Measurements from ENCODE around the gene LRRTM2.

Gene LRRTM2

DNA sequence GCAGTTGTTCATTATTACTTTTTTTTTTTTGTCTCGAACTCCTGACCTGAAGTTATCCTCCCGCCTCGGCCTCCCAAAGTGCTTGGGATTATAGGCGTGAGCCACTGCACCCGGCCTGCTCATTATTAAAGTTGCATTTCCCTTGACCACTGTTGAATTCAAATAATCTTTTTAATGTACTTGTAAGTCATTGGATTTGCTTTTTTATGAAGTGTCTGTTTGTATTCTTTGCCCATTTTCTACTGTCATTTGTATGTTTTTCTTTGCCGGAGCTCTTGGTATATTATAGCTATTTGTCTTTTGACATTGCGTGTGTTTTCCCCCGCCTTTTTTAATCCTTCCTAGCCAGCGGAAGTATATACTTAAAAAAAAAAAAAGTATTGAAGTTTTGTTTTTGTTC lies 22.0 kb downstream of the LRRTM2 start:
- Histone ChIP-seq H3K27ac (ENCODE audit: low read length) (no peak overlapping the region), H3K27me3 (ENCODE audit: insufficient read depth, low read length, poor library complexity) (no peaks in the 10 kb centered on the region), H3K9ac (ENCODE audit: low read depth, low read length) (no peak overlapping the region), H3K36me3 (ENCODE audit: insufficient read depth, low read length) (no peaks in the 10 kb centered on the region), H2AFZ (ENCODE audit: low read depth, low read length) (no peak overlapping the region), H3K4me3 (ENCODE audit: low read depth in 1 of 2, low read length in 2 of 2) (no peak overlapping the region), H3K4me1 (ENCODE audit: insufficient read depth, low read length) (peaks cover 8% of the 10 kb centered on the region; the same call in 1 of the 2 replicates), H3K79me2 (ENCODE audit: insufficient read depth, low read length) (no peaks in the 10 kb centered on the region), H3K9me3 (ENCODE audit: insufficient read depth, low read length, severe bottlenecking) (no peaks in the 10 kb centered on the region), H4K20me1 (ENCODE audit: insufficient read depth, low read length) (no peaks in the 10 kb centered on the region), H3K4me2 (ENCODE audit: insufficient read depth, low read length) (no peak overlapping the region)
- ATAC-seq (ENCODE audit: insufficient read depth, low read depth) = no peak
- no peak for DNase-seq
- no peak for TF ChIP-seq EZH2 (IDR thresholded peaks at IDR 0.05; ENCODE audit: borderline replicate concordance, low read depth, low read length, severe bottlenecking)
- TF ChIP-seq, protein P1, sequence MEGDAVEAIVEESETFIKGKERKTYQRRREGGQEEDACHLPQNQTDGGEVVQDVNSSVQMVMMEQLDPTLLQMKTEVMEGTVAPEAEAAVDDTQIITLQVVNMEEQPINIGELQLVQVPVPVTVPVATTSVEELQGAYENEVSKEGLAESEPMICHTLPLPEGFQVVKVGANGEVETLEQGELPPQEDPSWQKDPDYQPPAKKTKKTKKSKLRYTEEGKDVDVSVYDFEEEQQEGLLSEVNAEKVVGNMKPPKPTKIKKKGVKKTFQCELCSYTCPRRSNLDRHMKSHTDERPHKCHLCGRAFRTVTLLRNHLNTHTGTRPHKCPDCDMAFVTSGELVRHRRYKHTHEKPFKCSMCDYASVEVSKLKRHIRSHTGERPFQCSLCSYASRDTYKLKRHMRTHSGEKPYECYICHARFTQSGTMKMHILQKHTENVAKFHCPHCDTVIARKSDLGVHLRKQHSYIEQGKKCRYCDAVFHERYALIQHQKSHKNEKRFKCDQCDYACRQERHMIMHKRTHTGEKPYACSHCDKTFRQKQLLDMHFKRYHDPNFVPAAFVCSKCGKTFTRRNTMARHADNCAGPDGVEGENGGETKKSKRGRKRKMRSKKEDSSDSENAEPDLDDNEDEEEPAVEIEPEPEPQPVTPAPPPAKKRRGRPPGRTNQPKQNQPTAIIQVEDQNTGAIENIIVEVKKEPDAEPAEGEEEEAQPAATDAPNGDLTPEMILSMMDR (IDR thresholded peaks at IDR 0.05; ENCODE audit: borderline replicate concordance, extremely low read depth, low read length, poor library complexity, severe bottlenecking) = no peak

DNA sequence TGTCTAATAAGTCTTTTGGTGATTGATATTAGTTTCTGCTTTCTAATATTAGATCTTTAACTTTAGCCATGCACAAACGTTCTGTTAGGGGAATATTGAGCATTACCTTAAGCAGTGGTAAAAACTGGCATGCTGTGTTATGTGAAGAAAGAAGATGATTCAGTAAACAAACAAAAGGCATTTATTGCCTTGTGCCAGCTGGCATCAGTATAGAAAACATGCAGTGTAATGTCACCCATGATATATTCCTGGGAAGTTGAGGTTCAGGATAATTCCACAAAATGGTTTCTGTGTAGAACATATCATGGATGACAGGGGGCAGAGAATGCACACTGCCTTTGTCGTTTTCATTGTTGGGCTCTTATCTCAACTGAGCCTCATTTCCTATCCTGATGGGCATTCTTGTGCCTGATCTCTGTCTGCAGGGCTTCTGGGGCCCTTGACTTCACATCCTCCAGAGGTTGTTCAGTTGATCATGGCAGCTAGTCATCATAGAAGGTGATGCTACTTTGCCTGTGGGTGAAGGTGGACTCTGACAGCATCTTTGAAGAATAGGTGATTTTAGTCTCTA lies 24.2 kb downstream of the LRRTM2 start:
- H4K20me1 ChIP-seq (ENCODE audit: insufficient read depth, low read length) = no peaks in the 10 kb centered on the region
- H3K27ac ChIP-seq (ENCODE audit: low read length) = no peak overlapping the region
- TF ChIP-seq, protein P1 (IDR thresholded peaks at IDR 0.05; ENCODE audit: borderline replicate concordance, extremely low read depth, low read length, poor library complexity, severe bottlenecking) = no peak
- no peak for TF ChIP-seq EZH2 (IDR thresholded peaks at IDR 0.05; ENCODE audit: borderline replicate concordance, low read depth, low read length, severe bottlenecking)
- H3K9me3 ChIP-seq (ENCODE audit: insufficient read depth, low read length, severe bottlenecking) = no peaks in the 10 kb centered on the region
- H3K27me3 ChIP-seq (ENCODE audit: insufficient read depth, low read length, poor library complexity) = no peaks in the 10 kb centered on the region
- H3K79me2 ChIP-seq (ENCODE audit: insufficient read depth, low read length) = no peaks in the 10 kb centered on the region
- no peaks in the 10 kb centered on the region for H3K36me3 ChIP-seq (ENCODE audit: insufficient read depth, low read length)
- no peak overlapping the region for H2AFZ ChIP-seq (ENCODE audit: low read depth, low read length)
- no peak overlapping the region for H3K4me2 ChIP-seq (ENCODE audit: insufficient read depth, low read length)
- peaks cover 8% of the 10 kb centered on the region; the same call in 1 of the 2 replicates for H3K4me1 ChIP-seq (ENCODE audit: insufficient read depth, low read length)
- H3K4me3 ChIP-seq (ENCODE audit: low read depth in 1 of 2, low read length in 2 of 2) = no peak overlapping the region
- ATAC-seq (ENCODE audit: insufficient read depth, low read depth) (no peak), DNase-seq (no peak)
- H3K9ac ChIP-seq (ENCODE audit: low read depth, low read length) = no peak overlapping the region

DNA sequence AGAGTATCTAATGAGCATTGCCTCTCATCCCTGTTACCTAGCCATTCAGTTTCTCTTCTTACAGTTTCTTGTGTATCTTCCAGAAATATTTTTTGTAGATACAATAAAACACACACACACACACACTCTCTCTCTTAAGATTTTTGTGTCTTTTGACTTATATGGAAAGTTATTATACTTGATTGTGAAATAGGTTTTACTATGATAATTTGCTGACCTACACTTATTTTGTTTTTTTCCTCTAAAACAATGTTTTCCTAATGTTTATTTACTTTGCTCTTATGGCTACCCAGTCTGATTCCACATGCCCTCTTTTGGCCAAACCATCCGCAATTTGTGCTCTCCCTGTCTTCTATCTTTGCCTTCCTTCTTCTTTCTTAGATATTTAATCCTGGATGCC lies 25.3 kb downstream of the LRRTM2 start:
- no peaks in the 10 kb centered on the region for H3K79me2 ChIP-seq (ENCODE audit: insufficient read depth, low read length)

More for the DNA sequence above, 25.3 kb downstream of the LRRTM2 start:
- Histone ChIP-seq H3K4me1 (ENCODE audit: insufficient read depth, low read length) (peaks cover 8% of the 10 kb centered on the region; the same call in 1 of the 2 replicates), H3K4me2 (ENCODE audit: insufficient read depth, low read length) (no peak overlapping the region), H2AFZ (ENCODE audit: low read depth, low read length) (no peak overlapping the region), H3K27ac (ENCODE audit: low read length) (no peak overlapping the region), H3K4me3 (ENCODE audit: low read depth in 1 of 2, low read length in 2 of 2) (no peak overlapping the region), H3K36me3 (ENCODE audit: insufficient read depth, low read length) (no peaks in the 10 kb centered on the region), H3K27me3 (ENCODE audit: insufficient read depth, low read length, poor library complexity) (no peaks in the 10 kb centered on the region), H3K9ac (ENCODE audit: low read depth, low read length) (no peak overlapping the region), H3K9me3 (ENCODE audit: insufficient read depth, low read length, severe bottlenecking) (no peaks in the 10 kb centered on the region), H4K20me1 (ENCODE audit: insufficient read depth, low read length) (no peaks in the 10 kb centered on the region)
- DNase-seq = no peak
- TF ChIP-seq, protein P1 (IDR thresholded peaks at IDR 0.05; ENCODE audit: borderline replicate concordance, extremely low read depth, low read length, poor library complexity, severe bottlenecking) = no peak
- no peak for TF ChIP-seq EZH2 (IDR thresholded peaks at IDR 0.05; ENCODE audit: borderline replicate concordance, low read depth, low read length, severe bottlenecking)
- no peak for ATAC-seq (ENCODE audit: insufficient read depth, low read depth)
